Thyroid gland (tissue), 4 donors: Measurements from ENCODE around the gene KRT1.

Experiments used
- POLR2A ChIP-seq, 2 donors: fragments of 450-650 bp; IDR thresholded peaks; one replicate each; pipeline ENCODE4 v1.6.1; 2017; ENCODE audit warnings: antibody characterized with exemption in 2 of 2, mild to moderate bottlenecking in 2 of 2, moderate library complexity in 1 of 2
- TF ChIP-seq, protein P1 (sequence below), 6 experiments: fragments of 200-600 bp in 3 of 6; fragments of 450-650 bp in 3 of 6; sonication (generic) in 3 of 6; IDR thresholded peaks; one replicate each; pipeline ENCODE4 v1.5.1; 2016 to 2019; ENCODE audit warnings: antibody characterized with exemption in 6 of 6, mild to moderate bottlenecking in 2 of 6, inconsistent platforms in 1 of 6, moderate library complexity in 1 of 6

DNA sequence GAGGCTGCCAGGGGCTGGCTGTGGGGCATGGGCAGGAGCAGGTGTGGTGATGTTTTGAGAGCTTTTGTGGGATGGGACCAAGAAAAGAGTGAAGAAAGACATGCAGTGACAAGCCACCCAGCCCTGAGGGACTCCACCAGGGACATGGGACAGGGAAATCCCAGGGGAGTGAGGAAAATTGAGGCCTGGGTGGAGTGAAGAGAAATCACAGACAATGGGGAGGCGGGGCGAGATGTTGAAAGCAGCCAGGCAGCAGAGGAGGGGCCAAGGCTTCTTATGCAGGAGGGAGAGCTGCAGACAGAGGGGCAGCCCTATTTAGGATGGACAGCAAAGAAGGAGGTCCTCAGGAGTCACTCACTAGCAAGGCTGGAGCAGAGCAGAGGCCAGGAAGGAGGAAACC is 4.2 kb upstream of the KRT1 start:
- TF ChIP-seq, protein P1, sequence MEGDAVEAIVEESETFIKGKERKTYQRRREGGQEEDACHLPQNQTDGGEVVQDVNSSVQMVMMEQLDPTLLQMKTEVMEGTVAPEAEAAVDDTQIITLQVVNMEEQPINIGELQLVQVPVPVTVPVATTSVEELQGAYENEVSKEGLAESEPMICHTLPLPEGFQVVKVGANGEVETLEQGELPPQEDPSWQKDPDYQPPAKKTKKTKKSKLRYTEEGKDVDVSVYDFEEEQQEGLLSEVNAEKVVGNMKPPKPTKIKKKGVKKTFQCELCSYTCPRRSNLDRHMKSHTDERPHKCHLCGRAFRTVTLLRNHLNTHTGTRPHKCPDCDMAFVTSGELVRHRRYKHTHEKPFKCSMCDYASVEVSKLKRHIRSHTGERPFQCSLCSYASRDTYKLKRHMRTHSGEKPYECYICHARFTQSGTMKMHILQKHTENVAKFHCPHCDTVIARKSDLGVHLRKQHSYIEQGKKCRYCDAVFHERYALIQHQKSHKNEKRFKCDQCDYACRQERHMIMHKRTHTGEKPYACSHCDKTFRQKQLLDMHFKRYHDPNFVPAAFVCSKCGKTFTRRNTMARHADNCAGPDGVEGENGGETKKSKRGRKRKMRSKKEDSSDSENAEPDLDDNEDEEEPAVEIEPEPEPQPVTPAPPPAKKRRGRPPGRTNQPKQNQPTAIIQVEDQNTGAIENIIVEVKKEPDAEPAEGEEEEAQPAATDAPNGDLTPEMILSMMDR (IDR thresholded peaks at IDR 0.05): no peak
- TF ChIP-seq POLR2A (IDR thresholded peaks at IDR 0.05): no peak
